A204.1 (cell line): ENCODE results near the gene EEF1AKMT3.

Source experiments
- FAIRE-seq: peaks from 2 replicates; lab custom pipeline; 2012; peaks lifted over from hg19 to GRCh38; lab: Jason Lieb, UNC

Gene EEF1AKMT3

DNA sequence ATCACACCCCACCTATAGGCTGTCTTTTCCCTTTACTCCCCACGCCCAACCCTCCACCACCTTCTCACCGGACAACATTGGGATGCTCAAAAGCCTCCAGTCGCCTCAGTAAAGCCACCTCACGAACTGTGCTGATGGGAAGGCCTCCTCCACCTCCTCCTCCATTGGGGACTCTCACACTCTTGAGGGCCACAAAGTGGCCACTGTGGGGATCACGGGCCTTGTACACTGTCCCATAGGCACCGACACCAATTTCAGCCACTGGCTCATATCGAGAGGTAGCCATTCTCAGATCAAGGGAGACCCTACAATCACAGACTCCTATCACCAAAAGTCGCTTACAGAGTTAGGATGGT, 21.0 kb upstream of the EEF1AKMT3 start:
- FAIRE-seq = no peak

DNA sequence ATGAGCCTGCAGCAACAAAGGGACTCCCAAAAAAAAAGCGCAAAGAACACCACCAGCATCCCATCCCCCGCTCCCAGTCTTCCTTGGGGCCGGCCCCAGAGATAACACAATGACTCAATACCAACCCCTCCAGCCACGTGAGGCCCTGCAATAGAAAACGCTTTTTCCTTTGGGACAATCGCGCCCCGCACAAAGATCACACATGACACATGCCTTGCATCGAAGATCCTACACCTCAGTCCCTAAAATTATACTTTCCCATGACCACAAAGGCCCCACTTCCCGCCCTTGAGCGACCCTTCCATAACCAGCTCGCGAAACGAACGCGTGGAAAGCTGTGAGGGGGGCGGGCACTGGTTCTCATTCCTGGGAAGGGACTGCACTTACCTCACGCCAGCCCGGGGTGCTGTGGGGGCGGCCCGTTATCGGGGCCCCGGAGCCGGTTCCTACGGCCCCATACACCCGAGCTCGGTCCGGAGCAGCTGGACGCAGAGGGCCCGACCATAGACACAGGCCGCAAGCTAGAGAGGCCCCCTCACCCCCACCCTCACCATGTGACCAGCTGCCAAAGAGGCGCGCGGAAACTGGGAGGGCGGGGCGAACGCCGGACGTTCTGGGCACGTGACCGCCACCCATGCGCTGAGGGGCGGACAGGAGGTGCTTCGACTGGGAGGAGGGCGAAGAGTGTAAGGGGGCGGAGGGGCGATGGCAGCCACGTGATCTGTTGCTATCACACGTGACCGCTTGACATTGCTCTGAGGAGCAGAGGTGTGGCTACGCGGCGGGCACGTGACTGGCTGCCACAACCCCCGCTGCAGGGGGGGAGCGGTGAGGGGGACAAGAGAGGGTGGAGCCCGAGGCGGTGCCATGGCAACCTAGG, 20.4 kb upstream of the EEF1AKMT3 start, which contains the start of gene CDK4:
TSS of gene CDK4 (minus strand) at position 523 of the 880 bp plus-strand sequence. CDS start 593 bp downstream, outside the sequence.
- FAIRE-seq = peak; percentile 87

GRCh38 chr12:57752668-57753000, 19.8 kb upstream of the EEF1AKMT3 start:
- FAIRE-seq = no peak

DNA sequence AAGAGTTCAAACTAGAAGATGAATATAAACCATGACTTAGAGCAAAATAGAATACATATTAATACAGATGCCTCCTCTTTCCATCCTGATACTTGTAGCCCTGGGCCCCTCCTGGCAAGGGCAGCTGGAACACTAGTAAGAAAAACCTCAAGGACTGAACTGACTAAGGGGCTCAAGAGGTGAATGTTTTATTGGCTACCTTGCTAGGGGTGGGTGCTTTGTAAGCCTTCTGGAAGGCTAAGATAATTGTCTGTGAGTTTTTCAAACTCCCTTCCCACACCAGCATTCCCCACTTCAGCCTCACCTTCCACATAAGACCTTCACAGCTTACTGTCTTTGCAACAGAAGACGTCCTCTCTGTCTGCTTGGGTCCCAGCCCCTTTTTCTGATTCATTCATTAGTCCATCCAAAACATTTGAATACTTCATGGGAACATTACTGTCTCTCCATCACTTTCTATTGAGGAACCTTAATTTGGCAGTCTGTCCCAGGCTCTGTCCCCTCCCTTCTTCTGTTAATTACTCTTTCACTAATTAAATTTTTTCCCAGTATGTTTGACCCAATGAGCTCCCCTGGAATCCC, 18.6 kb upstream of the EEF1AKMT3 start:
- FAIRE-seq = no peak

DNA sequence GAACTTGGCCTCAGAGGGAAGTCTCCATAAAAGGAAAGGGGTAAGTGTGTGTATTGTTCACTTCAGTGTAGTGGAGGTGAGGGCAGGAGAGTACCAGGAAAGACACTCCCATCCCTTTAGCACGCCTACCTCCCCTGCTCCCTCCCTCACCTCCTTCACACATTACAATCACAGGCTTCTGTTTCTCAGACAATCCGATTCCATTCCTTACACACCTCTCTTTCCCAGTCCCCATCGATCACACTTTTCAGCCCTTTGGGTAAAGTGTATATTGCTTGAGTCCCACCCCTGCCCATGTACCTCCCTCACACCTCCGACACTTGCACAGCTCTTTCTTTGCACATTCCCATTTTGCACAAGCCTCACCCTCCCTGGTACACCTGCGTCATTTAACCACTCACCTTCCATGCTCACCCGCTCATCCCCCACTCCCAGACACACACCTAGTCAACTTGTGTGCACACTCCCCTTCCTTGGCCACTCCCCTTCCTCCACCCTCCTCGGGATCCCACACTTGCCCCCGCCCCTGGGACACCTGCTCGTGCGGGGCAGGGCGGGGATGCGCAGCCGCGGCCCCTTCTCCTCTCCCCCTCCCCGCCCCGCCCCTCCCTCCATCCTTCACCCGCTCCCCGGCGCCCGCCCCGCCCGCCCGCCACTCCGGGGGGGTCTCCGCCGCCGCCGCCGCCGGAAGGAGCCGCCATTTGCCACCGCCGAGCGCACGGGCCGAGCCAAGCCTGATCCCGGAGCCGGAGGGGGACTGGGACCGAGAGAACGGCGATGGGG, 17.8 kb upstream of the EEF1AKMT3 start, which contains the start of gene MARCHF9:
TSS of gene MARCHF9 (plus strand) at position 693 of the 783 bp plus-strand sequence. CDS start 426 bp downstream, outside the sequence.
- FAIRE-seq = no peak

GRCh38 chr12:57755194-57755453, 17.3 kb upstream of the EEF1AKMT3 start:
- no peak for FAIRE-seq

GRCh38 chr12:57755454-57756372, 16.7 kb upstream of the EEF1AKMT3 start:
- FAIRE-seq = no peak

DNA sequence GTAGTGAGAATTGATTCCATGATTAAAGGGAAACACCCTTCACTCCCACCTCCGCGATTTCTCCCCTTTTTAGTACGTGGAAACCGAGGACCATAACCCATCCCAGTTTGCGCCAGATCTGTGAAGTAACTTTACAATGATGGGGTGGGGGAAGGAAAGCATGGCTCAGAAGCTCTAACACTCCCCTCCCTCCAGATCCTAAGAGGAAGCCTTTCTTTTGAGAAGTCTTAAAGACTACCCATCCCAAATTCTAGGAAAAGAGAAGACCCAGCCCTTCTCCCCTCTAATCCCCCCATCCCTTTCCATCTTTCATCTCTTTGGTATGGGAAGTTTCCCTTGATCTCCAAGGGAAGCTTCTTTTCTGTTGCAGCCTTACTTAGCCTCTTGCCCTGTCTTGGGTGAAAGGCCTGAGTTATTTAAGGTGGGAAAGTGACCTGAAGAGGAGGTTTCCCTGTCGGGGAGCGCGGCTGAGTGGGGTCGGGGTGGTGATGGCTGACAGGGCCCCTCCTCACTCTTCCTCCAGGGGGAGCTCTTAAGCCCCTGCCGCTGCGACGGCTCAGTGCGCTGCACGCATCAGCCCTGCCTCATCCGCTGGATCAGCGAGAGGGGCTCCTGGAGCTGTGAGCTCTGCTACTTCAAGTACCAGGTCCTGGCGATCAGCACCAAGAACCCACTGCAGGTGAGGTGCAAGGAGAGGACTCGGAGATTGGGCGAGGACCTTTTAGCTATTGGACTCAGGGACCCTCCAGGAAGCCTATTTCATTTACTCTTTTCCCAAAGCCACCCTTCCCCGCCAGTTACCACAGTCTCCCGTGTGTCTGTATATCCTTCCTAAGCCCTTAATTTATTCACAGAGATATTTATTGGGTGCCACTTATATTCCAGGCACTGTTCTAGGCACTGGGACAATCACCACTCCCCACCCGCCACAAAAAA, 15.7 kb upstream of the EEF1AKMT3 start:
- no peak for FAIRE-seq

GRCh38 chr12:57757771-57758170, 14.6 kb upstream of the EEF1AKMT3 start:
- no peak for FAIRE-seq

GRCh38 chr12:57758552-57759359, 13.7 kb upstream of the EEF1AKMT3 start:
- FAIRE-seq = no peak

GRCh38 chr12:57759360-57759980, 12.9 kb upstream of the EEF1AKMT3 start:
- FAIRE-seq = no peak

DNA sequence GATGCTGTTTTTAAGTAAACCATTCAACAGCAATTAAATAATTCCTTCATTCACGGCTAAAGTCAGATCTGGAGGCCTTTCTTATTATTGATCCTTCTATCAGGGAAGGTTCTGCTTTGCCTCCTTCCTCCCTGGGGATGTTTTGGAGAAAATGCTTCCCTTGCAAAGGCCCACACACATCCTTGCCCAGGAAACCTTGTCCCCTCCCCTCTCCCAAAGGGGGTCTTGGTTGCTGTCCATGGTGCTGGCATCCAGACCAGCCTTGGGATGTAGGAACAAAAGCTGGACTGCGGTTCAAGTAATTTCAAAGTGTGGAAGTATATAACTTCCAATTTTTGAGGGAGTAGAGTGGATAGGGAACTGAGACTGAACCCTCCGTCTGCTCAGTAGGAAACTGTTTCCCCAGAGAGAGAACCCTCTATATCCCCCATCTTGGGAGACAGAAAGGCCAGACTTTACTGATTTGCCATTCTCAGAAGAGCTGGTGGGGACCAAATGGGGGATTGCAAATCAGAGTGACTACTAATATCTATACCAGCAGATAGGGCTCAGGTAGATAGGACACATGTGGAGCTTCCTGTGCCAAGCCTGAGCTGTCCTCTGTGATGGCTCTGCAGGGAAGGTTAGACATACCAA, 11.9 kb upstream of the EEF1AKMT3 start:
- FAIRE-seq = no peak

DNA sequence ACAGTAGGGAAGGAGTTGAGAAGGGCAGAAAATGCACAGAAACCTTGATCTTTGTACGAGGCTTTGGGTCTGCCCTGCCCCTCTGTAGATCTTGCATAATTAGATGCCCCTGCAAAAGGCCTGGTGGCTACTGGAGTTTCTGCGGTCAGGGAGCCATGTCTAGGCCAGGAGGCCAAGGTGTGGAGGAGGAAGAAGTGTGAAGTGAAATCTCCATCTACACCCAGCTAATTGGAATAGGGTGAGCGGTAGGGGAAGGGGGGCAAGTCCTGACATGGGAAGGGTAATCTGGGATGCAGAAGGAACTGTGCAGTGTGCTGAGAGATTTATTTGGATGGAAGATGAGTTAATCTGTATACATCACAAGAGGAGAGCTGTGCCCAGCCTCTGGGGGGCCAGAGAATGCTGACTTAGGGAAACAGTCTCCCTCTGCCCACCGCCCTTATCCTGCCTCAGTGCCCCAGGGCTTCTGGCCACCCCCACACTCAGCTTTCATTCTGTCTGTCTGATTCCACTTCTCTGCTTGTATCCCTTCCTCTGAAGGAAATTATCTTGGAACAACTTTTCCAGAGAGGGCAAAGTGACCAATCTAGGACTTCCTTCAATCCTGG, 10.9 kb upstream of the EEF1AKMT3 start:
- FAIRE-seq = no peak

- no peak for FAIRE-seq
These were observed 10.0 kb upstream of the EEF1AKMT3 start for GRCh38 chr12:57762463-57762862.

- FAIRE-seq = no peak
These were observed 8.3 kb upstream of the EEF1AKMT3 start for GRCh38 chr12:57763881-57764661.

GRCh38 chr12:57764662-57765002, 7.8 kb upstream of the EEF1AKMT3 start:
- no peak for FAIRE-seq

DNA sequence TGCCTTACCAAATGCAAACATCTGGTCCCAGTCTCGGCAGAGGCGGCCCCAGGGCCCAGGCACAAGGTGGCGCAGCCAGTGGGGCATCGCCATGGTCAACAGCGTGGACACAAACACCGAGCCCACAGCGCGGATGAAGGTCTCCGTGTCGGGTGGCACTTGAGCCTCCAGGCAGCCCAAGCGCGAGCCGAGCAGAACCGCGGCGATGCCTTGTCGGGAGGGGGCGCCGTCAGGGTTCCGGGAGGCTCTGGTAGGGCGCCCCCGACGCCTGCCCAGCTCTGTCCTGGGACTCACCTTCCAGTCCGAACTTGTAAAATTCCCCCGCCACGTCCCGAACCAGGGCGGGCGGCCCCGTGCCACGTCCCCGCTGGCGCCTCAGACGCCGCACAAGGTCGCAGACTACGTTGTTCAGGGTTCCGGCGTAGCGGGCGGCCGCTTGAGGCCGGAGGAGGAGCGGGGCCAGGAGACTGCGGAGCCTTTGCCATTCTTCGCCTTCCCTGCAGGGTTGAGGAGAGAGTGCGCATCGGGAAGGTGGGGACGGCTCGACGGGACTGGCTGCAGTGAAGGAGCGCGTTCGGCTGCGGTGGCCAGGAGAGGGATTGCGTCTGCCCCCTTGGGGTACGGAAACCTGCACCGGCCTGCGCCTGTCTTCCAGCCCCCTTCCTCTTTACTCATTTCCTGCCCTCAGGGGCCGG, 7.3 kb upstream of the EEF1AKMT3 start:
- no peak for FAIRE-seq
